Measurements from ENCODE around the gene ZSWIM1. TPM values are rescaled to one million over a fixed set of nuclear protein-coding genes. Genes with fewer than 3 reads are reported as not detected.

Gene ZSWIM1
- total RNA-seq, 1 donor from 2014 or later: 10.1 TPM

DNA sequence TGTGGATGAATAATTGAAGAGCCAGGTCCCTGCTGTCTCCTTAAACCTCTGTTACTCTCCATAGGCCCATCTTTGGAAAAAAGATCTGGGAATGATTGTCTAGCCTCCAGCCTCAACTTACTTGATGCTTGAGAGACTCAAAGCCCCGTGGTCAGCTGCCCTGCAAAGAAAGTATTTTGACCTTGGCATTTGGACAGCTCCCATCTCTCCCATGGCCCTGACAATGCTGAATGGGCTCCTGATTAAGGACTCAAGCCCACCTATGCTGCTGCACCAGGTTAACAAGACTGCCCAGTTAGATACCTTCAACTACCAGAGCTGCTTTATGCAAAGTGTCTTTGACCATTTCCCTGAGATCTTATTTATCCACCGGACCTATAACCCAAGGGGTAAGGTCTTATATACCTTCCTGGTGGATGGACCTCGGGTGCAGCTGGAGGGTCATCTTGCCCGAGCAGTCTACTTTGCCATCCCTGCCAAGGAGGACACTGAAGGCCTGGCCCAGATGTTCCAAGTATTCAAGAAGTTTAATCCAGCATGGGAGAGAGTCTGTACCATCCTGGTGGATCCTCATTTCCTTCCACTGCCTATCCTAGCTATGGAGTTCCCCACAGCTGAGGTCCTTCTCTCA lies 1.6 kb downstream of the ZSWIM1 start:
- intact Hi-C loops (cut with DNase I): no loop called here
- no peak for DNase-seq
- no peak for ATAC-seq (ENCODE audit: poor library complexity)

DNA sequence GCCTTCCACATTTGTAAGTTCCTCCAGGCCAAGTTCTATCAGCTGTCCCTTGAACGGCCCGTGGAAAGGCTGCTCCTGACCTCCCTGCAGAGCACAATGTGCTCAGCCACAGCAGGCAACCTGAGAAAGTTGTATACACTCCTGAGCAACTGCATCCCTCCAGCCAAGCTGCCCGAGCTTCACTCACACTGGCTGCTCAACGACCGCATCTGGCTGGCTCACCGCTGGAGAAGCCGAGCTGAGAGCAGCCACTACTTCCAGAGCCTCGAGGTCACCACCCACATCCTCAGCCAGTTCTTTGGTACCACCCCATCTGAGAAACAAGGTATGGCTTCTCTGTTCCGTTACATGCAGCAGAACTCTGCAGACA lies 2.1 kb downstream of the ZSWIM1 start:
- intact Hi-C loops (cut with DNase I): no loop called here
- ATAC-seq (ENCODE audit: poor library complexity): no peak
- no peak for DNase-seq

DNA sequence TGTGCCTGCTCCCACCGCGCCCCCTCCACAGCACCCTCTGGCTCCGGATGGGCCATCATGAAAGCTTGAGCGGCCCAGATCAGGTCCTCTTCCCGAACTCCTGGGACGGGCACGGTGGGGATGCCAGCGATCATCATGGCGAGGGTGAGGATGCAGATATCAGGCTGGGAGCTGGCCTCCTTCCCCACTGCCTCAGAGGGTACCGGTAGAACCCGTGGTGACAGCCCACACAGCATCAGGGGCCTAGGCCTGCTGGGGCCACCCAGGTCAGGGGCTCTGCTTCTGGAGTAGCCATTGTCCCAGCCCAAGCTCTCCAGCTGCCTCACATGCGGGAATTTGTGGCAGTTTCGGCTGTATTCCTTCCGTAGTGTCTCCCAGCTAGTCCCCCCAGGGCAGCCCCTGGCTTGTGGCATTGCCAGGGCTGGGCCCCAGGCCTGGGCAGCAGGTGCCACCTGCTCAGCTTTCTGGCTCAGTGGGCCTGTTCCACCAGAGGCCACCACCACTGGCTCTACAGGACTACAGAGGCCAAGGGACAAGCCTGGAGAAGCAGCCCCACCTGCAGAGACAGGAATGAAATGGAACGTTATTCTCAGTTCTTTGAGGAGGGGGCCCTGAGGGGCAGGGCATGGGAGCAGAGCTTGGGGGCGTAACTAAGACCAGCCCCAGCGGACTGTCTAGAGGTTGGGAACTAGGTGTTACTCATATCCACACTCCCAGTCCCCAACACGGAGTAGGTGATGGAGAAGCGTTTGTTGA lies 5.7 kb downstream of the ZSWIM1 start:
- DNase-seq (no peak), ATAC-seq (ENCODE audit: poor library complexity) (no peak)
- intact Hi-C loops (cut with DNase I): no loop called here

DNA sequence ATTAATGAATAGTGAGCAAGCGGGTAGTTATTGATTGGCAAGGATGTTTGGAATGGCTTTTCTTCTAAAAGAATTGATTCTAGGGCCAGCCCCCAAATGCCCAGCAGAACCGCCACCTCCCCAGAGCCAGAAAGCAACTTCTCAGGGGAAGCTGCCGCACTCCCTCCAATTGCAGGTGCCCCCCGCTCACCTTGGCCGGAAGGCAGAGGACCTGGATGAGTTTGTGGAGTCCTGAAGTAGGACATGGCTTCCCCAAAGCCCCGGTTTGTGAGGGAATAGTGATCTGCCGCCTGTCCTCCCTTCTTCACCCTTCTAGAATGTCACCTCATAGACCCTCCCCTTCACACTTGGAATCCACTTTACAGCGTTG lies 6.3 kb downstream of the ZSWIM1 start, which contains the start of gene SPATA25:
TSS of gene SPATA25 (minus strand) at position 277 of the 370 bp plus-strand sequence. CDS start at position 245, 32 bp downstream.
- intact Hi-C loops (cut with DNase I): no loop called here
- no peak for DNase-seq
- no peak for ATAC-seq (ENCODE audit: poor library complexity)

- intact Hi-C loops (cut with DNase I): no loop called here
- DNase-seq: no peak
- ATAC-seq (ENCODE audit: poor library complexity): no peak
Observed at GRCh38 chr20:45888681-45889080, 7.7 kb downstream of the ZSWIM1 start.

DNA sequence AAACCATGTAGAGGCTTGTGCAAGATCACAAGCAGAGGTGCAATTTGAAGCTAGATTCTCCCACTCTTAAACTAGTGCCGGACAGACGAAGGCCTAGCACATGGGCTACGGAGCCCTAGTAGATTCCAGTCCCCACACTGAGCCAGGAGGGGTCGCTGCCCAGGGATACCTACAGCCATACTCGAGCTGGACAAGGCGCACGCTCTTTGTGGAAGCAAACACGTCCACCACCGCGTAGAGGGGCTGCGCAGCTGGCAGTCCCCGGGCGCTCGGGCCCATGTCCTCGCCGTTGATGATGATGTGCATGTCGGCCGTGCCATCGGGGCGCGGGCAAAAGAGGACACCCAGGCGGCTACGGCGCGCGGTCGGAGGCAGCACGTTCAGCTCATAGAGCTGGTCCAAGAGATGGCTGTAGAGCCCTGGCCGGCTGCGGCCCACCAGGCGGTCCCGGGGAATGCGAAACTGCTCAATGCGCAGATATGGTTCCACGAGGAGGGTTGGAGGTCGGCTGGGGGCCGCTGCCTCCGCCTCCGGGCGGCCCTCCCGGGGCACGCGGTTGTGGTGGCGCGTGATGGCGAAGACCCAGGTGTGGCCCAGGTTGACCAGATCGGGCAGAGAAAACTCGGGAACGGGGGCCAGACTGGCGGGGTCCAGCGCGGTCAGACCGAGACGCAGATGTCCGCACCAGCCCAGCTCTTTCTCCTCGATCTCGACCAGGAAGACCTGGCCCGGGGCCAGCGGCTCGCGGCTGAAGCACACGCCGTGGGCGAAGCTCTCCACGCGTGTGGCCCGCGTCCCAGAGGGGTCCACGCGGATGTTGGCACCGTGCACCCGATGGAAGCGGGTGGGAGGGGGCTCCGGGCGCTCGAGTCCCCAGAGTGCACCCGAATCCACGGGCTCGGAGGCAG lies 9.3 kb downstream of the ZSWIM1 start:
- ATAC-seq (ENCODE audit: poor library complexity) (peak; percentile 73), DNase-seq (peak; percentile 90)
- intact Hi-C loops (cut with DNase I): loop anchor here (5.0 kb wide), 1 partner anchor 42 kb away; the partner anchor contains the start of gene PCIF1

DNA sequence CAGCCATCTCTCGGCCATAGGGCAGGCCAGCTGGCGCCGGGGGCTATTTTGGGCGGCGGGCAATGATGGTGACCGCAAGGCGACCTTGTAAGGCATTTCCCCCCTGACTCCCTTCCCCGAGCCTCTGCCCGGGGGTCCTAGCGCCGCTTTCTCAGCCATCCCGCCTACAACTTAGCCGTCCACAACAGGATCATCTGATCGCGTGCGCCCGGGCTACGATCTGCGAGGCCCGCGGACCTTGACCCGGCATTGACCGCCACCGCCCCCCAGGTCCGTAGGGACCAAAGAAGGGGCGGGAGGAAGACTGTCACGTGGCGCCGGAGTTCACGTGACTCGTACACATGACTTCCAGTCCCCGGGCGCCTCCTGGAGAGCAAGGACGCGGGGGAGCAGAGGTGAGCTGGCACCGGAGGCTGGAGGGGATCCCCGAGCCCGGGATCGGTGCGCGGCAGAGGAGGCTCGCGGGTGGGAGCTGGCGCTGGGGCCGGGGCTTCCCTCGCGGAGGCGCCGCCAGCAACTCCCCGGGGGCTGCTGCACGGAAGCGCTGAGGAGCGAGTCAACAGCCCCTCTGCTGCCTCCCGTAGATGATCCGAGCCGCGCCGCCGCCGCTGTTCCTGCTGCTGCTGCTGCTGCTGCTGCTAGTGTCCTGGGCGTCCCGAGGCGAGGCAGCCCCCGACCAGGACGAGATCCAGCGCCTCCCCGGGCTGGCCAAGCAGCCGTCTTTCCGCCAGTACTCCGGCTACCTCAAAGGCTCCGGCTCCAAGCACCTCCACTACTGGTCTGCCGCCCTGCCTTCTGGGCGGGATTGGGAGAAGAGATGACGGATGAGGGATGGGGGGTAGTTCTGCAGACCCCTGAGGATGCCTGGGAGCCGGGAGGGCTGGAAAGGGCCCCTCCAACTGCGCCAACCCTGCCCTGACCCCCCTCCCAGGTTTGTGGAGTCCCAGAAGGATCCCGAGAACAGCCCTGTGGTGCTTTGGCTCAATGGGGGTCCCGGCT lies 10.3 kb downstream of the ZSWIM1 start, which contains the start of the genes CTSA and NEURL2:
TSS of gene CTSA (plus strand) at position 351 of the 999 bp plus-strand sequence. CDS start at position 585, 234 bp downstream.
TSS of gene NEURL2 (minus strand) at position 224 of the 999 bp plus-strand sequence. CDS start at position 7, 217 bp downstream.
- DNase-seq (peak; percentile 97), ATAC-seq (ENCODE audit: poor library complexity) (peak; percentile 90)
- intact Hi-C loops (cut with DNase I): loop anchor here (5.0 kb wide), 1 partner anchor 41 kb away; the partner anchor contains the start of gene PCIF1

GRCh38 chr20:45892049-45892825 lies 11.2 kb downstream of the ZSWIM1 start:
- peak; percentile 16 for ATAC-seq (ENCODE audit: poor library complexity)

GRCh38 chr20:45892828-45893500 lies 11.9 kb downstream of the ZSWIM1 start:
- no peak for DNase-seq
- ATAC-seq (ENCODE audit: poor library complexity): no peak
- intact Hi-C loops (cut with DNase I): loop anchor here (5.0 kb wide), 1 partner anchor 39 kb away; the partner anchor contains the start of gene PCIF1

More at GRCh38 chr20:45892049-45892825, 11.2 kb downstream of the ZSWIM1 start:
- DNase-seq: no peak
- intact Hi-C loops (cut with DNase I): loop anchor here (5.0 kb wide), 1 partner anchor 40 kb away; the partner anchor contains the start of gene PCIF1

DNA sequence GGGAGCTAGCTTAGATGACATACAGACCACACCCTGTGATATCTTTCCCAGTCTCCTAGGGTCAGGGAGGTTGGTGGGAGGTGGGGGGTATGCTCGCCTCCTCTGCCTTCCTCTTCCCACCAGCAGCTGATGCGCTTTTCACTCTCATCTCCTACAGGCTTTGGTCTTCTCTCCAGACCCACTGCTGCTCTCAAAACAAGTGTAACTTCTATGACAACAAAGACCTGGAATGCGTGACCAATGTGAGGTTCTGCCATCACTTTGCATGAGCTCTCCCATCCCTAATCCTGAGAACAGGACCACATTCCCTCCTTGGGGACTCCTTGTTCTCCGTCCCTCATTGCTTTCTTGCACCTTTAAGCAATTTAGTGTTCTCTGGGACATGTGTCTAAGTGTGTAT lies 12.8 kb downstream of the ZSWIM1 start:
- ATAC-seq (ENCODE audit: poor library complexity): no peak
- intact Hi-C loops (cut with DNase I): loop anchor here (5.0 kb wide), 1 partner anchor 38 kb away; the partner anchor contains the start of gene PCIF1

DNA sequence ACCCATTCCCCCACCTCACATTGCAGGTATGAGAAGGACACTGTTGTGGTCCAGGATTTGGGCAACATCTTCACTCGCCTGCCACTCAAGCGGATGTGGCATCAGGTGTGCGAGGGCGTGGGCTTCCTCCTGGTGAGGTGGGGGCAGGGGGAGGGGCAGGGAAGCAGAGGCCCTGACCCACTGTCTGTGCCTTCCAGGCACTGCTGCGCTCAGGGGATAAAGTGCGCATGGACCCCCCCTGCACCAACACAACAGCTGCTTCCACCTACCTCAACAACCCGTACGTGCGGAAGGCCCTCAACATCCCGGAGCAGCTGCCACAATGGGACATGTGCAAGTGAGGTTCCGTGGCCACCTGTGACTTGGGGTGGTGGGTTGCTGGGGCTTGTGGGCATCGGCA lies 13.8 kb downstream of the ZSWIM1 start:
- intact Hi-C loops (cut with DNase I): loop anchor here (5.0 kb wide), 1 partner anchor 38 kb away; the partner anchor contains the start of gene PCIF1
- DNase-seq (no peak), ATAC-seq (ENCODE audit: poor library complexity) (no peak)

More for the DNA sequence above, 12.8 kb downstream of the ZSWIM1 start:
- no peak for DNase-seq

DNA sequence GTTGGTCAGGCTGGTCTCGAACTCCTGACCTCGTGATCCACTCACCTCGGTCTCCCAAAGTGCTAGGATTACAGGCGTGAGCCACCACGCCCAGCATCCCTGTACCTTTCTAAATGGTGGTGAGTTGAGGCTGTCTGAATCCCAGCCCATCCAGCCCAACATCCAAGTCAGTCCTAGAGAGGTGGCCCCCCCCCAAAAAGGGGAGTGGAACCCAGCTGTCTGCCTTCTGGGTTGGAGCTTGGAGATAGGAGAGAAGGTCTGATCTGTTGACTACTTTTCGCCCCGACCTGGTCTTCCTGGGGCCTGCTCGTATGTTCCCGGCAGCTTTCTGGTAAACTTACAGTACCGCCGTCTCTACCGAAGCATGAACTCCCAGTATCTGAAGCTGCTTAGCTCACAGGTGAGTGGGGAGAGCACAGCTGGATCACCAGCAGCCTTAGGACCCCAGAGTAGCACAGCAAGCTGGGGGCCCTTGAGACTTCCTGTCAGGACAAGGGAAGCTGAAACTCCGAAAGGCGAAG lies 15.7 kb downstream of the ZSWIM1 start:
- intact Hi-C loops (cut with DNase I): no loop called here
- DNase-seq: no peak
- ATAC-seq (ENCODE audit: poor library complexity): no peak

GRCh38 chr20:45897289-45897688 lies 16.3 kb downstream of the ZSWIM1 start:
- DNase-seq: no peak
- no peak for ATAC-seq (ENCODE audit: poor library complexity)
- intact Hi-C loops (cut with DNase I): no loop called here

GRCh38 chr20:45897692-45898091 lies 16.7 kb downstream of the ZSWIM1 start:
- ATAC-seq (ENCODE audit: poor library complexity) (no peak), DNase-seq (no peak)
- intact Hi-C loops (cut with DNase I): no loop called here

- DNase-seq (no peak), ATAC-seq (ENCODE audit: poor library complexity) (no peak)
- intact Hi-C loops (cut with DNase I): no loop called here
Observed at GRCh38 chr20:45898285-45898684, 17.3 kb downstream of the ZSWIM1 start.
